ENCODE data around the gene ETAA1. TPM values are rescaled to one million over a fixed set of nuclear protein-coding genes. Genes with fewer than 3 reads are reported as not detected.

The ETAA1 gene
- total RNA-seq = 10 to 100 TPM; 11.6 to 11.7 TPM

DNA sequence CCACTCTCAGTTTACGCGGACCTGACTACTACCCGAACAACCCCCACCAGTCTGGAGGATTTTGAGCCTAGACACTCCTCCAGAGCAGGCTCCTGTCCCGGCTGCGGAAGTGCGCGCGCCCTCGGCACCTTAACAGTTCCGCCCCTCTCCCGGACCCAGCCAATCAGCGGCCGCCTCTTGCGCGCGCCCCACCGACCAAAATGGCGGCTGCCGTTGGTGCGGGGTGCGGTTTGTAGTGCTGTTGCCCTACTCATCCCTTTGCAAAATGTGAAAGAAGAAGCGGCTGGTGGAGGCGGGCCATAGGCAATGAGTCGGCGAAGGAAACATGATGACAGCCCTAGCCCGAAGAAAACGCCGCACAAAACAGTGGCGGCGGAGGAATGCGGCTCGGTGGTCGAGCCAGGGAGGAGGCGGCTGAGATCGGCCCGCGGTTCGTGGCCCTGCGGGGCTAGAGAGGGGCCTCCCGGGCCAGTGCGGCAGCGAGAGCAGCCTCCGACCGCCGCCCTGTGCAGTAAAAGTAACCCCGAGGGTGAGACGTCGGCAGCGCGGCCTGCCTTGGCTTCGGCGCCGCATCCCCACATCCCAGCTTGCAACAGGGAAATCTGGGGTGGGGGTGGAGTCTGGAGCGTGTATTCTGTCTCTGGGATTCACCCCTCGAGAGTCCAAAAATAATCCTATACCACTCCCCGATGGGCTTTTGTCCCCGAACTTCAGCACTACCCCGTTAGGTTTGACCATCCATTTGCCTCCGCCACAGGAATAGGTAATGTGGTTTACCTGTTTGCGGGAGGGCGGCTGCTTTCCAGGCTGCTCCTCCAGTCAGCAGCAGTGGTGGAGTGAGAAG, at the start of gene ETAA1:
Gene ETAA1 (plus strand): TSS at position 191 of the 844 bp plus-strand sequence. CDS start 116 bp downstream, at position 307.
- CTCF ChIA-PET = no interaction called here
- POLR2A ChIA-PET = no interaction called here

DNA sequence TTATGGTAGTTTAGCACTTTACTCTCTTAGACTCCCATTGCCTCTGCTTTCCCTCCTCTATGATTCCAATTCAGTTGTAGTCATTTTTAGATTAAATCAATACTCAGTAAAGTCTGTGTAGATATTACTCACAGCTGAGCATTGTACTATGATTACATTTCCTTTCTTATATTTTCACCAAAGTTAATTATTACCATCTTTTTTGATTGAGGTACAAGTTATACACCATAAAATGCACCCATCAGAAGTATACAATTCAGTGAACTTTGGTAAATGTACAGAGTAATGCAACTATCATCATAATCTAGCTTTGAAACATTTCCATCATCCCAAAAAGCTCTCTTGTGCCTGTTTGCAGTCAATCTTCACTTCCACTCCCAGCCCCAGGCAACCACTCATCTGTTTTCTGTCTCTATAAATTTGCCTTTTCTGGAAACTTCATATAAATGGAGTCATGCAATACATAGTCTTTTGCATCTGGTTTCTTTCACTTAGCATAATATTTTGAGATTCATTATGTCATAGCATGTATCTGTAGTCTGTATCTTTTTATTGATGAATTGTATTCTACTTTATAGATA, 30.2 kb upstream of the ETAA1 start:
- ChIA-PET CTCF (no interaction called here), POLR2A (no interaction called here)

- CTCF ChIA-PET = no interaction called here
- POLR2A ChIA-PET = no interaction called here
These were observed 22.7 kb upstream of the ETAA1 start for GRCh38 chr2:67374481-67374880.

DNA sequence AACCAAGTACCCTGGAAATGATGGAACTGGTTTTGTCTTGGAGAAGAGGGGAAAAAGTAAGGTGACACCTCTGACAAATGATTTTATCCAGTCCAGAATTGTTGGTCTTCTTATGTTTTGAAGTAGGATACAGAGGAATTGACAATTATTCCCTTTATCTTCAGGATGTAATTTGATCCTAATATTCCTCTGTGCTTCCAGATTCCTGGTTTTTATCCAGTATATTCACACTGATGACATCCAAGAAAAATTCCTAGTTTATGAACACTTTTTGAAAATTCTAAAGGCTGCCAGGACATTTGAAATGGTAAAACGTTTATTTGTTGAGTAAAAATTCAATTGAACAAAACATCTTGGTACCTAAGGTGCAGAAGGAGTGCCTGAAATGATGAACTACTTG, 22.2 kb upstream of the ETAA1 start:
- POLR2A ChIA-PET = no interaction called here
- CTCF ChIA-PET = no interaction called here

DNA sequence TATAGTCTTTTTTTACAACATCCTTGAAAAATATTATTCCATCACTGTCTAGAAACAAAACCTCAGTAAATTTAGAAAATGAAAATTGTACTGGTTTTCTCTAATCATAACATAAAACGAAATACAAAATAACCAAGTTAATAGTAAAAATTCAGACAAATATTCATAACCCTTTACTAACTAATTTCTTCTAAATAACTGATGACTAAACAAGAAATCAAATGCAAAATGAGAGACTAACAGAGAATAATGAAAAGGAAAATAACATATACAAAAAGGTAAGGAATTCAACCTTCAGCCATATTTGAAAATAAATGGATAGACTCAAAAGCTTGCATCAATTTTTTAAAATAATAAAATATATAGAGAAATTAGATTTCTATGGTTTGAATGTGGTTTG, 18.6 kb upstream of the ETAA1 start:
- ChIA-PET CTCF (no interaction called here), POLR2A (no interaction called here)

- CTCF ChIA-PET = no interaction called here
- POLR2A ChIA-PET = no interaction called here
These were observed 18.1 kb upstream of the ETAA1 start for GRCh38 chr2:67379048-67379447.

GRCh38 chr2:67384123-67384822, 12.9 kb upstream of the ETAA1 start:
- ChIA-PET CTCF (no interaction called here), POLR2A (no interaction called here)

DNA sequence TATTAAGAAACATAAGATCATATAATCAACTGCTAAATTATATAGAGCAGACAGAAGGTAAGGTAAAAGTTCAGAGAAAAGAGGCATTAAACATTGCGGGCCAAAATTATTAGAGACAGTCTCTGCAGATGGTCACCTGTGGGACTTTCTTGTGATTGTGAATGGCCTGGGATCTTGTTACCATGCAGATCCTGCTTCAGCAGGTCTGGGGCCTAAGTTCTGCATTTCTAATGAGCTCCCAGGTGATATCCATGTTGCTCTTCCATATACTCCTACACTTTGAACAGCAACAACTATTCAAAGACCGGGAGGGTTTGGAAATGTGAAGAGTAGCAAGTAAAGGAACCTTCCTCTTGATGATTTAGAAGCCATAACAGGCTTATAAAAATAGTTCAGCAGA, 8.5 kb upstream of the ETAA1 start:
- ChIA-PET CTCF (no interaction called here), POLR2A (no interaction called here)

- ChIA-PET POLR2A (no interaction called here), CTCF (no interaction called here)
These were observed 7.8 kb upstream of the ETAA1 start for GRCh38 chr2:67389286-67389685.

DNA sequence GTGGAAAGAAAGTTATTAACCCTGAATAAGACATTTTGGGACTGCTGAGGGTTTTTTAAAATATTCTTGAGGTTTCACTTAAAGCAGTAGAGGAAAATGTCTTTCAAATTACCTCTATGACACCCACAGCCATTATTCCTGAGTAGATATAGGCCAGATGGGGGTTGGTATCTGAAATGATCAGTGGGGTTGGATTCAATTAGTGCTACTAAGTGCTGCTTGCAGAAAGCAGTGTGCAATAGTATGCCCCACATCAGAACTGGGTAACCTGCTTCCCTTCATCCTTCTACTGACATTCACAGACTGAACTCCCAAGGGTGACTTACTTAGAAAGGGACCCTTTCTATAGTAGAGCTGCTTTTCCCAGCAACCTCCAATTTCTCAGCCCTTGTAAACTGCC, 7.3 kb upstream of the ETAA1 start:
- CTCF ChIA-PET = no interaction called here
- POLR2A ChIA-PET = no interaction called here

- ChIA-PET POLR2A (no interaction called here), CTCF (no interaction called here)
These were observed 3.9 kb upstream of the ETAA1 start for GRCh38 chr2:67393237-67393636.

DNA sequence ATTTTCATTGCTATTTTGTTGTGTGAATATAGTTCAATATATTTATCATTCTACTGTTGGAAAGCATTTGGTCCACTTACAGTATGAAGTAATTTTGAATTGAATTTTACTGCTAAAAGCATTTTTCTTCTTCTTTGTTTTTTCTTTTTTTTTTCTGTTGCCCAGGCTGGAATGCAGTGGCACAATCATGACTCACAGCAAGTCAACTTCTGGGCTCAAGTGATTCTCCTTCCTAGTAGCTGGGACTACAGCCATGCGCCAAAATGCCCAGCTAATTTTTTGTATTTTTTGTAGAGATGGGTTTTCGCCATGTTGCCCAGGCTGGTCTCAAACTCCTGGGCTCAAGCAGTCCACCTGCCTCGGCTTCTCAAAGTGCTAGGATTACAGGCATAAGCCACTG, 2.4 kb upstream of the ETAA1 start:
- CTCF ChIA-PET = no interaction called here
- POLR2A ChIA-PET = no interaction called here

GRCh38 chr2:67399144-67399543, 2.0 kb downstream of the ETAA1 start:
- CTCF ChIA-PET = no interaction called here

DNA sequence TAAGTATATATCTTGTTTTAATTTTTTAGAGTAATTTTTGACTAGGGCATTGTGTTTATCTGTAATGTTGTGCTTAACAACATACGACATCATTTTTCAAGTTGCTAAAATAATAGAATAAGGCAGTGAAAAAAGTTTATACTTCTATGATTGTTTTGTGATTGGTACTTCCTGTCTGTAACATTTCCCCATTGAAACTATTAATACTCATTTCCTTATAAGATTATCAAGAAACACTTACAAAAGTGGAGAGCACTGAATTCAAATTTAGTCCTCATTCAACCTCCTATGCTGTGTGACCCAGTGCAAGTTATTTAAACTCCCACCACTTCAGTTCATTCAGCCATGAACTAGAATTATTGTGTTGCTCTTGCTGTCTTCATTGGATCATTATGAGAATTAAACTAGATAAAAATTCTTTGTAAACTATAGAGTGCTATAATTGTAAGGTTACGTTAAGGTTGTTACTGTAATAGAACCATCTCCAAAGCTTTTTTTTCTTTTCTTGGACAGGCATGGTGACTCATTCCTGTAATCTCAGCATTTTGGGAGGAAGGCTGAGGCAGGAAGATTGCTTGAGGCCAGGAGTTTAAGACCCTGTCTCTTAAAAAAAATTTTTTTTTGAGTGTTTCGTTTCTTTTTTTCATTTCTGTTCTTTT, 2.8 kb downstream of the ETAA1 start:
- POLR2A ChIA-PET = no interaction called here
- CTCF ChIA-PET = no interaction called here

More at GRCh38 chr2:67399144-67399543, 2.0 kb downstream of the ETAA1 start:
- POLR2A ChIA-PET = no interaction called here

GRCh38 chr2:67400560-67401485, 3.7 kb downstream of the ETAA1 start:
- ChIA-PET POLR2A (no interaction called here), CTCF (no interaction called here)

GRCh38 chr2:67408346-67408745, 11.2 kb downstream of the ETAA1 start:
- ChIA-PET POLR2A (no interaction called here), CTCF (no interaction called here)

GRCh38 chr2:67412424-67412823, 15.3 kb downstream of the ETAA1 start:
- POLR2A ChIA-PET = no interaction called here
- CTCF ChIA-PET = no interaction called here

DNA sequence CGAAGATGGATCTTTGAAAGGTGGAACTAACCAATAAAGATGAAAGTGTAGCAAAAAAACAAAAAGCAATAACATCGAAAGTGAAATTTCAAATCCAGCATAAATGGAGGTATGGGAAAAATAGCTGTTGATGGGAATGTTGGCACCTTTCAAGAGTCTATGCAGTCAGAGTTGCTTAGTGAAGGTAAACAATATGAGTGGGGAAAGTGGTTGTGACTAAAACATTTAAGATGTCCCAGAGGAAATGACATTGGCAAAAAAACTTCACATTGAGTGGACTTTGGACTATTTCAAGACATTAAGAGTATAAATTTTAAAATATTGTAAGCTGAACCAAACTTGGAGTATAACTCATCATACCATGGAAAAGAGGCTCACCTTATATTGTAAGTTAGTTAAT, 17.7 kb downstream of the ETAA1 start:
- ChIA-PET CTCF (no interaction called here), POLR2A (no interaction called here)

GRCh38 chr2:67416136-67416535, 19.0 kb downstream of the ETAA1 start:
- CTCF ChIA-PET = no interaction called here
- POLR2A ChIA-PET = no interaction called here

GRCh38 chr2:67423489-67423888, 26.4 kb downstream of the ETAA1 start:
- ChIA-PET CTCF (interaction anchor here (0.7 kb wide), 1 partner anchor 49 kb away, joined by 4 read pairs; no protein-coding TSS in a partner anchor), POLR2A (no interaction called here)

All from activated CD8-positive, alpha-beta memory T cell treated with anti-CD3 and anti-CD28 coated beads for 36 hours (primary cell).